Cerebellar cortex (tissue), 1 donor: ENCODE data around the gene ANKRD18A.

Source experiments
- DNase-seq: peaks from one replicate; pipeline ENCODE4 v3.0.0-alpha.2; 2015; ENCODE audit warnings: low spot score

The ANKRD18A gene

DNA sequence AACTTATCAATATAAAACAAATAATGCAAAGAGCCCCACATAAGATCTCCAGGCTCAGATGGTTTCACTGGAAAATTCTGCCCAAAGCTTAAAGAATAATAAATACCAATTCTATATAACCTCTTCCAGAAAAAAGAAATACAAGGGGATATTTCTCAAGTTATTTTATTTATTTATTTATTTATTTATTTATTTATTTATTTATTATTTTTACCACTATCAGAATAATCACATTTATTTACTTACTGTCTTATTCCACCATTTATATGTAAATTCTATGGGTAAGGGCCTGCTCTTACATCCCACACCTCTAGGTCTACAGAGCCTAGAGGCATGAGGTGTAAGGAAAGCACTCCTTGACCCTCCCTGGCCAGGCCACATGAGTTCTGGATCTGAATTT is 91.1 kb downstream of the ANKRD18A start:
- DNase-seq, result no peak

GRCh38 chr9:38527503-38527902 is 92.9 kb downstream of the ANKRD18A start:
- no peak for DNase-seq

GRCh38 chr9:38526591-38526990 is 93.8 kb downstream of the ANKRD18A start:
- DNase-seq, result no peak

DNA sequence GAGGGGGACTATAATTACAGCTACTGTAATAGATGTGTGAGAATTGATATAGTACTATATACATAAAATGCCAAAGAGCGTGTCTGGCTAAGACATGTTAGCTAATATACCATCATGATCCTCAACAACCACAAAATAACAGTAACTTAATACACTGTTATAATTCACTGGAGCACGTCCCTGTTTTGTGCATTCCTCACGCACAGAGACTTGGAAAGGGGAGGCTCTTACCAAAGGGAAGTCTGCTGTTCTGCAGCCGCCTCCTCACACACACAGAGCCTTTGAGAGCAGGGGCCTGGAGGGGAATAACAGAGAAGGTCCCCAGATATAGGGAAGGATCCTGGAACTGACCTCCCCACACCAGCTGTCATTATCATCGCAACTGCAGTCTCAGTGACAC is 97.3 kb downstream of the ANKRD18A start:
- DNase-seq, result no peak

DNA sequence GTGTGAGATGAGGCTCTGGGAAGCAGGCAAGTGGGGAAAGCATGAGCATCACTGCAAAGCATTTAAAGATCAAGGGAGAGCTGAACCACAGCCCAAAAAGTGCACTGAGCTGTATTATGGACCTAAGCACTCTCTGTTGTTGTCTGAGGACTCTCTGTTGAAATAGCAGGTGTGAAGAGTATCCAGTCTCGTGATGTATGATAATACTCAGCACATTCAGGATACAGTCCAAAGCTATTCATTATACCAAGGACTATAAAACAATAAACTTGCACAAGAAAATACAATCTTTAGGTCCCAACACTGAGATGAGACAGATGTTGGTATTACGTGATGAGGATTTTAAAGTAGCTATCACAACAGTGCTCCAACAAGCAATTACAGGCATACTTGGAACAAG is 98.6 kb downstream of the ANKRD18A start:
- no peak for DNase-seq
